Mononuclear cell (primary cell): ENCODE measurements around the gene HHATL. TPM values are rescaled to one million over a fixed set of nuclear protein-coding genes. Genes with fewer than 3 reads are reported as not detected.

Experiments
- H3K27me3 ChIP-seq: 2 replicates; pipeline ENCODE4 v1.6.0; 2011; ENCODE audit warnings: low read length, control low read depth; ENCODE audit not compliant: insufficient read depth
- H3K4me1 ChIP-seq: 2 replicates; pipeline ENCODE4 v1.5.1; 2011; ENCODE audit warnings: mild to moderate bottlenecking, low read length, control low read depth; ENCODE audit not compliant: insufficient read depth
- H3K4me3 ChIP-seq: 2 replicates; pipeline ENCODE4 v1.5.1; 2011; ENCODE audit warnings: mild to moderate bottlenecking, low read length, moderate library complexity
- H3K9me3 ChIP-seq: 2 replicates; pipeline ENCODE4 v1.5.1; 2011; ENCODE audit warnings: low read depth, mild to moderate bottlenecking, control low read depth, low read length
- total RNA-seq: library from RNA; depleted of rRNA; stranded (reverse); fragments of >200 nt; gene quantifications from one replicate; pipeline ENCODE4 v1.2.3, GENCODE V29; 2012

Gene HHATL
- total RNA-seq, 1 donor, result not detected

DNA sequence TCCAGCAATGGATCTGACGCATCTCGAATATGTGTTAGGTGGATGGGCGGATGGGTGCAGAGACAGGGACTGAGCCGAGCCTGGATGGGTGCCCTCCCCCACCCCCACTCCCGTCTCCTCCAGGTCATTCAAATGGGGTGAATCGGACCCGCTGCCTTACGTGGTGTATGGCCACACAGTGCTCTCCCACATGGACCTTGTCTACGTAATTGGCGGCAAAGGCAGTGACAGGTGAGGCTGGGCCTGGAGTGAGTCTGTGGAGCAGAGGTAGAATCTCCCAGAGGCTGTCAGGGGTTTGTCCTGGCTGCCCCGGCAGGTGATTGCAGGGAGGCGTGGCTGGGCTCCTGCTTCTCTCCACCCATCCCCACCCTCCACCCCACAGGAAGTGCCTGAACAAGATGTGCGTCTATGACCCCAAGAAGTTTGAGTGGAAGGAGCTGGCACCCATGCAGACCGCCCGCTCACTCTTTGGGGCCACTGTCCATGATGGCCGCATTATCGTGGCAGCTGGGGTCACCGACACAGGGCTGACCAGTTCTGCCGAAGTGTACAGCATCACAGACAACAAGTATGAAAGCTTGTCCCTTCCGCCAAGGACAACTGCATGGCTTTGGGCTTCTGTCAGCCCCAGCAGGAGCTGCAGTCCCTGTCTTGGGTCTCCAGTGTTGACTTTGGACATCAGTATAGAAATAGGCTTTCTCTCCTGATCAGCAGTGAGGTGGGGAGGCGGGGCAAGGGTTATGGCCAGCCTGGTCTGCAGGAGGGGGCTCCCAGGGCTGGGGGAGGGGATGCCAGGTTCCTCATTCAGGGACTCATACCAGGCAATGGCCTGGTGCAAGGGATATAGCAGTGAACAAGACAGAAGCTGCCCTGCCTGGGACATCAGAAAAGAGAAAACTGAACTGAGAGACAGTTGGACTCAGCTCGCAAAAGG is 13.8 kb downstream of the HHATL start:
- peaks cover 4% of the 10 kb centered on the region for H3K27me3 ChIP-seq
- no peaks in the 10 kb centered on the region for H3K9me3 ChIP-seq
- H3K4me1 ChIP-seq, result no peaks in the 10 kb centered on the region
- H3K4me3 ChIP-seq, result no peak overlapping the region

DNA sequence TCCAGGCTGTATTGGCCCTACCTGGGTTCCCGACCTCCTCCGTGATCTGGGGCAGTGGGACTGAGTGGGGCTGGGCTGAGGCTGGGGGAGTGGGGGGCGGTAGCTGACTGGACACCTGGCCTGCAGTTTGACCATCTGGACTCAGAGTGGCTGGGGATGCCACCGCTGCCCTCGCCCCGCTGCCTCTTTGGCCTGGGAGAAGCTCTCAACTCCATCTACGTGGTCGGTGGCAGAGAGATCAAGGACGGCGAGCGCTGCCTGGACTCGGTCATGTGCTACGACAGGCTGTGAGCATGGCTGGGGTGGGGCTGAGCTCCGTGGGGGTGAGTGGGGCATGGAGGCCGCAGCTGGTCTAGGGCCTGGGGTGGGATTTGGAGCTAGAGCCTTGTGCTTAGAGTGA is 14.6 kb downstream of the HHATL start:
- no peaks in the 10 kb centered on the region for H3K9me3 ChIP-seq
- no peaks in the 10 kb centered on the region for H3K4me1 ChIP-seq
- peaks cover 4% of the 10 kb centered on the region for H3K27me3 ChIP-seq
- H3K4me3 ChIP-seq, result no peak overlapping the region

DNA sequence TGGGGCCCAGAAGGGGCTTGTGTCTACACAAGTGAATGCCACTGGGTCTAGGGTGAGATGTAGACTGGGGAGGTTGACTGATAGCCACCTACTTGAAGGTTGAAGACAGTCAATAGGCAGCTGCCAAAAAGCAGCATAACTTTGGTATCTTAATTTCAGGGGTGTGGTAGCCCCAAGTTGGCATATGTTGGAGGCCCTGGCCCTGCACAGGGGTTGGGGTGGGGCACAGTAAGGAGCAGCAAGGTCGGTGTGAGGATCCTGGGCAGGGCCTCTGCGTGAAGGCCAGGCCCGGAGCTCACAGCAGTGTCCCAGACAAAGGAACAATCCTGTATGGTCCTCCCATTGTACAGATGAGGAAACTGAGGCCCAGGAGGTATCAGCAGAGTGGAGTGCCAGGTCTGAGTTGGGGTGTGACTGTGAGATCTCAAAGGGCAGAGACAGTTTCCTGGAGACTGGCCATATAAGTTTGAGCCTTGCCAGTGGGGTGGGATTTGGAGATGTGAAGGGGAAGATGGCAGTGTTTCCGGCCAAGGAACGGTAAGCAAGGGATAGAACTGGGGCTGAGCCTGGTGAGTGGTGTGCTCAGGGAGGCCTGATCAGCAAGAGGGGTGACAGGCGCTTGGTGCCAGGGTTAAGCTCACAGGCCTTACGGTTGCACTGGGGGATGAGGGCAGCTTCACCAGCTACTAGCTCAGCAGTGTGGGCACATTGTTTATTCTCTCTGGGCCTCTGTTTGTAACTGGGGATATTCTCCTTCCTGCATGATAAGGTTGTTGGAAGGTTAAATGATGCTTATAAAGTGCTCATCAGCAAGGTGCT is 15.6 kb downstream of the HHATL start:
- Histone ChIP-seq H3K9me3 (no peaks in the 10 kb centered on the region), H3K4me1 (no peaks in the 10 kb centered on the region), H3K27me3 (peaks cover 4% of the 10 kb centered on the region), H3K4me3 (no peak overlapping the region)

DNA sequence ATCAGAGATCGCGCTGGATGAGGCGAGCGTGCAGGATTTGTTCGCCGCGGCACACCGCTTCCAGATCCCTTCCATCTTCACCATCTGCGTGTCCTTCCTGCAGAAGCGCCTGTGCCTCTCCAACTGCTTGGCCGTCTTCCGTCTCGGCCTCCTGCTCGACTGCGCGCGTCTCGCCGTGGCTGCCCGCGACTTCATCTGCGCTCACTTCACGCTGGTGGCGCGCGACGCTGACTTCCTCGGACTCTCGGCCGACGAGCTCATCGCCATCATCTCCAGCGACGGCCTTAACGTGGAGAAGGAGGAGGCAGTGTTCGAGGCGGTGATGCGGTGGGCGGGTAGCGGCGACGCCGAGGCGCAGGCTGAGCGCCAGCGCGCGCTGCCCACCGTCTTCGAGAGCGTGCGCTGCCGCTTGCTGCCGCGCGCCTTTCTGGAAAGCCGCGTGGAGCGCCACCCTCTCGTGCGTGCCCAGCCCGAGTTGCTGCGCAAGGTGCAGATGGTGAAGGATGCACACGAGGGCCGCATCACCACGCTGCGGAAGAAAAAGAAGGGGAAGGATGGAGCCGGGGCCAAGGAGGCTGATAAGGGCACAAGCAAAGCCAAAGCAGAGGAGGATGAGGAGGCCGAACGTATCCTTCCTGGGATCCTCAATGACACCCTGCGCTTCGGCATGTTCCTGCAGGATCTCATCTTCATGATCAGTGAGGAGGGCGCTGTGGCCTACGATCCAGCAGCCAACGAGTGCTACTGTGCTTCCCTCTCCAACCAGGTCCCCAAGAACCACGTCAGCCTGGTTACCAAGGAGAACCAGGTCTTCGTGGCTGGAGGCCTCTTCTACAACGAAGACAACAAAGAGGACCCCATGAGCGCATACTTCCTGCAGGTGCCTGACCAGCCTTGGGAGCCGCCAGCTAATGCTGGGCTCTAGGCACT is 16.4 kb downstream of the HHATL start:
- no peaks in the 10 kb centered on the region for H3K9me3 ChIP-seq
- H3K27me3 ChIP-seq, result peaks cover 4% of the 10 kb centered on the region
- H3K4me3 ChIP-seq, result no peak overlapping the region
- no peaks in the 10 kb centered on the region for H3K4me1 ChIP-seq

DNA sequence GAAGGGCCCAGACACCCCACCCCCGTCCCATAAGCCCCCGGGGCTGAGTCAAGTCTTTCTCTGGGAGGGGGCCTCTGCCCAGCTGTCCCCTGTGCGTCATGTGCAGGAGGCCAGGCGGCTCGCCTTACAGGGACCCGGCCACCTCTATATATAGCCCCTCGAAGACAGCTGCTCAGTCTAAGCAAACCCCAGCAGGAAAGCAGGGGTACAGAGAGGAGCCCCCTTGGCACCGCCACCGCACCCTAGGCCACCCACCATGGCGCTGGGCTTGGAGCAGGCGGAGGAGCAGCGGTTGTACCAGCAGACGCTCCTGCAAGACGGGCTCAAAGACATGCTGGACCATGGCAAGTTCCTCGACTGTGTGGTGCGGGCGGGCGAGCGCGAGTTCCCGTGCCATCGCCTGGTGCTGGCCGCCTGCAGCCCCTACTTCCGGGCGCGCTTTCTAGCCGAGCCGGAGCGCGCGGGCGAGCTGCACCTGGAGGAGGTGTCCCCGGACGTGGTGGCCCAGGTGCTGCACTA is 17.2 kb downstream of the HHATL start, which contains the start of gene KLHL40:
TSS of gene KLHL40 (plus strand) at position 175 of the 519 bp plus-strand sequence. CDS start at position 257, 82 bp downstream.
- no peaks in the 10 kb centered on the region for H3K9me3 ChIP-seq
- peaks cover 4% of the 10 kb centered on the region for H3K27me3 ChIP-seq
- no peaks in the 10 kb centered on the region for H3K4me1 ChIP-seq
- H3K4me3 ChIP-seq, result no peak within 1 kb of the TSS

DNA sequence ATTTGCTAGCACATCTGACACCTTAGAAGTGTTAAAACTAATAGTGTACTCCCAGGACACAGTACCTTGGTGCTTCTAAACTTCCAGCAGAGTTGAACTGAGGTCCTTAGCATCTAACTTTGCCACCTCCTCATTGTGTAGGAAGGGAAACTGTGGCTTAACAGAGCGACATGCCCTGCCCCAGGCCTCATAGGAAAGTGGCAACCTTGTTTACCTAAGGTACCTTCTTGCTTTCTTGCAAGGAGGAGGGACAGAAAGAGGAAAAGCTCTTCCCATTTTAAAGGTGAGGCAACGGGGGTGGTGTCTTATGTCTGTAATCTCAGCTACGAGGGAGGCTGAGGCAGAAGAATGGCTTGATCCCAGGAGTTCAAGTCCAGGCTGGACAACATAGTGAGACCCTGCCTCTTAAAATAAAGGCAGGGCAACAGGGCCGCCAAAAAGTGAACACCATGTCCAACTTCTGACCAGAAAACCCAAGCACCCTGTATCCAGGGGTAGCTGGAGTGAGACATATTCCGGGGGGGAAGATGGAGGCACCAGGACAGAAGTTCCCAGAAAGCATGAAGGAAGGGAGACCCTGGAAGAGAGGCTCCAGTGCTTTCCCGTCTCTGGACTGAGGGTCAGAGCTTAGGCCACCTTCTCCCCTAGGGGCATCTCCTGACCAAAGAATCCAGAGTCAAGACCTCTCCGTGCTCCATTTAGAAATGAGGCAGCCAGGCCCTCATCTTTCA is 17.8 kb downstream of the HHATL start:
- Histone ChIP-seq H3K4me3 (no peak overlapping the region), H3K27me3 (peaks cover 4% of the 10 kb centered on the region), H3K9me3 (no peaks in the 10 kb centered on the region), H3K4me1 (no peaks in the 10 kb centered on the region)

DNA sequence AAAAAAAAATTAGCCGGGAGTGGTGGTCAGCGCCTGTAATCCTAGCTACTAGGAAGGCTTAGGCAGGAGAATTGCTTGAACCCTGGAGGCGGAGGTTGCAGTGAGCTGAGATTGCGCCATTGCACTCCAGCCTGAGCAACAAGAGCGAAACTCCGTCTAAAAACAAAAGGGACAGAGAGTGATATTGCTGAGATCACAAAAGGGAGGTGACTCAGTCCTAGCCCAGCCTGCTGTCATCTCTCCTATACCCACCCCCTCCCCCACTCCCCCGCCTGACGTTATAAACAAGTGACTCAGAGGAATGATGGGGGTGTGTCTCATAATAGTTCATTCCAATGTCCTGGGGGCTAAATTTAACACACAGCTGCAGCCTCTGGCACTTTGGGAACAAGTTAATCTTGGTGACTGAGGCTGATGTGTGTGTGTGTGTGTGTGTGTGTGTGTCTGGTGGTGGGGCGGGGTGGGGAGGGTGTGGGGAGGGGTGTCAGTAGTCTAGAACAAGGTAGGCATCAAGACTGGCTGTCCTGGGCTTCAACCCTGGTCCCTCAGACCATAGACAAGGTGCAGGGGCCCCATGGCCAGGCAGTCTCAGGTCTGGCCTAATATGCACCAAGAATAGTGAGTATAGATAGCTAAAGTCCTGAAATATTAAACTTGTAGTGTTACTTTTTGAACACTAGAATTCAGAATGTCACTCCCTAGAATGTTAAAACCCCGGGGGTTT is 18.6 kb downstream of the HHATL start:
- H3K9me3 ChIP-seq, result no peaks in the 10 kb centered on the region
- no peak overlapping the region for H3K4me3 ChIP-seq
- peaks cover 4% of the 10 kb centered on the region for H3K27me3 ChIP-seq
- no peaks in the 10 kb centered on the region for H3K4me1 ChIP-seq

DNA sequence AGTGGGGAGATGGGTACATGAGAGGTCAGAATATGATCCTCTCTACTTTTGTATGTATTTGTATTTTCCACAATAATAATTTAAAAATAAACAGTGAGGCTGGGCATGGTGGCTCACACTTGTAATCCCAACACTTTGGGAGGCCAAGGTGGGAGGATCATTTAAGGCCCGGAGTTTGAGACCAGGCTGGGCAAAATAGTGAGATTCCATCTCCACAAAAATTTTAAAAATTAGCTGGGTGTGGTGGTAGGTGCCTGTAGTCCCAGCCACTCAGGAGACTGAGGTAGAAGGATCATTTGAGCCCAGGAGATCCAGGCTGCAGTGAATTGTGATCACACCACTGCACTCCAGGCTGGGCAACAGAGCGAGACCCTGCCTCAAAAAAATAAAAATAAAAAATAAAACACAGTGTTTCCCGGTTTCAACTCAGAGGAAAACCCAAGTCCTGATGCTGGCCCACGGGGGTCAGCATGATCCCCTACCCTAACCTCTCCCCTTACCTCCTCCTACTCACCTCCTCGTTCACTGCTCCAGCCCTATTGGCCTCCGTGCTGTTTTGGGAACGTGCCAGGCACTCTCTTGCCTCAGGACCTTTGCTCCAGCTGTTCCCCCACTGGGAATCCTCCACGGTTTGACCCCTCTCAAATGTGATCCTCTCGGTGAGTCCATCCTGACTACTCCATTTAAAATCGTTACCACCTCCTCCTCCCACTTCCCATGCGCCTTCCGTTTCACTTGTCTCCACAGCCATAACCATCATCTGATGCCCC is 20.1 kb downstream of the HHATL start:
- Histone ChIP-seq H3K4me1 (no peaks in the 10 kb centered on the region), H3K9me3 (no peaks in the 10 kb centered on the region), H3K27me3 (peaks cover 4% of the 10 kb centered on the region), H3K4me3 (no peak overlapping the region)

DNA sequence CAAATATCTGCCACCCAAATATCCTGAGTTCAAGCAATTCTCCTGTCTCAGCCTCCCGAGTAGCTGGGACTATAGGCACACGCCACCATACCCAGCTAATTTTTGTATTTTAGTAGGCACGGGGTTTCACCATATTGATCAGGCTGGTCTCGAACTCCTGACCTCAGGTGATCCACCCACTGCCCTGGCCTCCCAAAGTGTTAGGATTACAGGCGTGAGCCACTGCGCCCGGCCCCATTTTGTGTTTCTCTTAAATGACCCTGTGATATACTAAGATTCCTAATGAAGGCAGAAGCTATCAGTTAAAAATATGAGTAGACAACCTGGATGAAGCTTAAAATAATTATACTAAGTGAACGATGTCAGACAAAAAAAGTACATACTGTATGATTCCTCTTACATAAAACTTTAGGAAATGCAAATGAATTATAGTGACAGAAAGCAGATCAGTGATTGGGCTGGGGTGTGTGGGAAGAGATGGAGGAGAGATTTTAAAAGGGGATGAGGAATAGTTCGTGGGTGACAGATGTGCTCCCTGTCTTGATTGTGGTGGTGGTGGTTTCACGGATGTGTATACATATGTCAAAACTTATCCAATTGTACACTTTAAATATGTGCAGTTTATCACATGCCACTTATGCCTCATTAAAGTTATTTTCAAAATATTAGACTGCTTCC is 21.1 kb downstream of the HHATL start:
- peaks cover 1% of the 10 kb centered on the region for H3K27me3 ChIP-seq
- no peak overlapping the region for H3K4me3 ChIP-seq
- no peaks in the 10 kb centered on the region for H3K4me1 ChIP-seq
- no peaks in the 10 kb centered on the region for H3K9me3 ChIP-seq

DNA sequence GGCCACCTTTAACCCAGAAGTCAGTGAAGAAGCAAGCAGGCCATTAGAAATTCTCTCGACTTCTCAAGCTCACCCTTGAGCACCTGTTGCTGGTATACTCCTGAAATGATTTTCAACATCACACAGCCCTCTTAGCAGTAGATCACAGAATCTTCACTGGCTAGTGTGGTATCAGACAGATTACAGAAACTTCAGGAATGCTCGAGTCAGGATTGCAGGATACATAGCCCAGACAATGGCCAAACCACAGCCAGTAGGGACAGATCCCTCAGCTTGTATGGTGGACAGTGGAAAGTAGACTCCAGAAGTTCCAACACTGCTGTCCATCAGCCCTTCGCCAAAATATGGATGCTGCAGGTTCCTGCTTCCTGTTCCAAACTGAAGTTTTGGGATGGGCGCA is 21.8 kb downstream of the HHATL start:
- no peaks in the 10 kb centered on the region for H3K9me3 ChIP-seq
- H3K27me3 ChIP-seq, result no peaks in the 10 kb centered on the region
- H3K4me3 ChIP-seq, result no peak overlapping the region
- H3K4me1 ChIP-seq, result no peaks in the 10 kb centered on the region

DNA sequence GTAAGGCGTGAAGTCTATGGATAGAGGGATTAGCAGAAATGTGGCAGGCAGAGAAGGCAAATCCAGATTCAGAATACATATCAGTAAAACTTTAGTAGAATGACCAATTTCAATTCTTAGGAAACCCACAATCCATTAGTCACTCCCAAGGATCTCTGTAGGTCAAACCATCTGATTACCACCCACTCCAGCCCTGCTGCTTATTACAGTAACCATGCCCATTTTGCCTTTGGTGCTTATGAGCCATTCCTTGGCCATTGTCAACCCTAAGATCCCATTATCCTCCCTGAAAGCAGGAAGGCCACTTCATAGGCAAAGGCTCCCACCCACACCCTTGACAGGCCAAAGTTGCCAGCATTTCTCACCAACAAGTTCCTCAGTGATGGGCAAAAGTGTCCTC is 22.3 kb downstream of the HHATL start:
- H3K4me3 ChIP-seq, result no peak overlapping the region
- H3K9me3 ChIP-seq, result no peaks in the 10 kb centered on the region
- H3K27me3 ChIP-seq, result no peaks in the 10 kb centered on the region
- no peaks in the 10 kb centered on the region for H3K4me1 ChIP-seq

DNA sequence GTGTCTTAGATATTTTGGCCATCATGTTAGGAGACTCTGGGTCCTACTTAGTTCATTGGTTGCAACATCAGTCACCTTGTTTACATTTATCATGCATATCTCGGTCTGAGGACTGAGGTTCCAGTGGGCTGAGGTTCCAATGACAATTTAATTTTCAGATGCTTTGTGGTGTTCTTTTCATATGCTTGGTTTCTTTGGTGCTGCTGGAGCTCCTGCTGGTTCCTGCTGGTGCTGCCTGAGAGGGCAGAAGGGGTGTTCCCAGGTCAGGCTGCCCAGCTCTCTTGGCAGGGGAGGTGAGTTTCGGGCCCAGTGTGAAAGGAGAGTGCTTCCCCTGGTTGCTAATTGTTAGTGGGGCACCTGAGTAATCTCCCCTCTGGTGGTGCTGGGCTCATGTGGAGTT is 24.2 kb downstream of the HHATL start:
- H3K27me3 ChIP-seq, result no peaks in the 10 kb centered on the region
- H3K4me3 ChIP-seq, result no peak overlapping the region
- no peaks in the 10 kb centered on the region for H3K4me1 ChIP-seq
- H3K9me3 ChIP-seq, result no peaks in the 10 kb centered on the region
